HT-29 (cell line): ENCODE results near the gene UBQLN1. TPM values are rescaled to one million over a fixed set of nuclear protein-coding genes. Genes with fewer than 3 reads are reported as not detected.
A peak's percentile ranks its signal among the peaks of the same experiment; 100 is the strongest.

Source experiments
- DNase-seq: peaks from one replicate; pipeline ENCODE4 v3.0.0-alpha.2; 2015; ENCODE audit warnings: low spot score
- total RNA-seq: library from RNA; depleted of rRNA; stranded (reverse); fragments of >200 nt; shearing (Covaris generic); gene quantifications from 2 replicates; pipeline ENCODE4 v1.2.3, GENCODE V29; 2014

The UBQLN1 gene
- total RNA-seq, 1 experiment from 2014 or later = 82.4 TPM

GRCh38 chr9:83691492-83691891 is 16.3 kb downstream of the UBQLN1 start:
- no peak for DNase-seq

- no peak for DNase-seq
Measured at GRCh38 chr9:83688921-83689320, 18.8 kb downstream of the UBQLN1 start.

DNA sequence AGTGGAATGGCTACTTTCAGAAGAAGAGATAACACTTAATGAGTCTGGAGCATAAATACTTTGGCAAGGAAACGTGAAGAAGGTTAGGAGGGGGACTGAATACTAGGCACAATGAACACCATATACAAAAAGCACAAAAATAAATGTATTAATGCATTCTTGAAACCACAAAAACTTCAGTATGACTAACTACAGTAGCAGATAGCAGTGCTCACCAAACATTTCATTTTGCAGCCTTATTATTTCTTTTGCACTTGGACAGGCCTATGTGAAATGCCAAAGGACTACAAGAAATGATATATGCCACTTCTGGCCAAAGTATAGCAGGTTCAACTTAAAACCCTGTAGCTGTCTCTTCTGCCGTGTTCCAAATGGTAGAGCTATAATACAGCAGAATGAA is 26.3 kb downstream of the UBQLN1 start:
- no peak for DNase-seq

DNA sequence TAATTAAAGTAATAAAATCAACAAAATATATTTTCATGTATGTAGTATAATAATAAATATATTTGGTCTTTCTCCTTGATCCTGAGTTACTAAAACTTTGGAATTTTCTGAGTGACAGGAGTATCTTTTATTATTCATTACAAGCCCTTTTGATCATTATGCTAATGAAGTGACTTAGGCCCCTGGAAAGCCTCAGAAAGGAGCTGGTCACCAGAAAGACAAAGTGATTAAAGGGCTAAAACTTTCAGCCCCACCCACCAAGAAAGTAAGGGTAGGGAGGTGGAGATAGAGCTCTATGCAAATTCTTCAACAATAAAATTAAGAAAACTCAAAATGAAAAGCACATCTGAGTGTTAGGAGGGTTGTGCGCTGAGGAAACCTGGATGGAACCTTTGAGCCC is 27.5 kb downstream of the UBQLN1 start:
- no peak for DNase-seq

GRCh38 chr9:83677596-83677995 is 30.2 kb downstream of the UBQLN1 start:
- DNase-seq = no peak

DNA sequence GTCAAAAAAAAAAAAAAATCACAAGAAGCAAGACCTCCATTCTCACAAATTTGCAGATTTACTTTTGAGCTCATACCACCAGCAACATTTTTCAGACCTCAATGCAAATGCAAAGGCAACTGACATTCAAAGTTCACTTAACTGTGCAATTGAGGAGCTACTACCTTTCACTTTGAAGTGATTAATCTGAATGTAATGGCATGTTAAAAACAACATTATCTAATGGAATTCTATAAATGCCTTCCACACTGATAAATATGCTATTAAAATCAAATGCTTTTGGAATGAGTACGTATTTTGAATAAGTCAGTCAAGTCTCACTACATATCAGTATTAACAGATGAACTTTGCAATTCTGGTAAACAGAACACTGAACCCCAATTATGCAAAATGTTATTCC is 32.3 kb downstream of the UBQLN1 start:
- DNase-seq = no peak

- no peak for DNase-seq
Measured at GRCh38 chr9:83671451-83671850, 36.3 kb downstream of the UBQLN1 start.

- DNase-seq = no peak
Measured at GRCh38 chr9:83670381-83670780, 37.4 kb downstream of the UBQLN1 start.

DNA sequence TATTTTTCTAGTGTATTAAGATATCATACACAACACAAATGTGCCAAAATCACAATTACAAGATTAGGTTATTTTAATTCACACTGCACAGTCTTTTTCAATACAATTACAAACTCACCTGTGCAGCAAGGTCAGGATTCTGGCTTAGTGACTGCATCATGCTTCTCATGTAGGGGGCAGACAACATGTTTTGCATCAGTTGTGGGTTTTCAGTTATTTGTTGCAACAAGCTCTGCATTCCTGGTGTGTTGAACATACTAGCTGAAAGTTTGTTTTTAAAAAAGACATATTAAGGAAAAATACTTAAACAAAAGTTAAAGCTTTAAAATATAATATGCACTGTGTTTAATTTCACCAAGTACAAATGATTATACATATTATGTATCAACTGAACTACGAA is 38.7 kb downstream of the UBQLN1 start:
- DNase-seq = no peak

GRCh38 chr9:83665580-83666200 is 42.1 kb downstream of the UBQLN1 start:
- no peak for DNase-seq

DNA sequence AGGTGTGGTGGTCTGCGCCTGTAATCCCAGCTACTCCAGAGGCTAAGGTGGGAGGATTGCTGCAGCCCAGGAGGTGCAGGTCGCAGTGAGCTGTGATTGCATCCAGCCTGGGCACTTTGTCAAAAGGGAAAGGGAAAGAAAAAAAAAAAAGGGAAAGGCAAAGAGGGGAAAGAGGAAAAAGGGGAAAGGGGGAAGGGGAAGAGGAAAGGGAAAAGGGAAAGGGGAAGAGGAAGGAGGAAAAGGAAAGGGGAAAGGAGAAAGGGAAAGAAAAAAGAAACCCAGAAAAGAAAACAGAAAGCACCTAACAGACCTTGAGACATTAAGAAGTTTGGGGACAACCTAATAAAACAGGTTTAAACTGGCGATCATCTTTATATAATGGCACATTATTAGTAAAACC is 44.8 kb downstream of the UBQLN1 start:
- DNase-seq = no peak

- DNase-seq = no peak
Measured at GRCh38 chr9:83656952-83657351, 50.8 kb downstream of the UBQLN1 start.

DNA sequence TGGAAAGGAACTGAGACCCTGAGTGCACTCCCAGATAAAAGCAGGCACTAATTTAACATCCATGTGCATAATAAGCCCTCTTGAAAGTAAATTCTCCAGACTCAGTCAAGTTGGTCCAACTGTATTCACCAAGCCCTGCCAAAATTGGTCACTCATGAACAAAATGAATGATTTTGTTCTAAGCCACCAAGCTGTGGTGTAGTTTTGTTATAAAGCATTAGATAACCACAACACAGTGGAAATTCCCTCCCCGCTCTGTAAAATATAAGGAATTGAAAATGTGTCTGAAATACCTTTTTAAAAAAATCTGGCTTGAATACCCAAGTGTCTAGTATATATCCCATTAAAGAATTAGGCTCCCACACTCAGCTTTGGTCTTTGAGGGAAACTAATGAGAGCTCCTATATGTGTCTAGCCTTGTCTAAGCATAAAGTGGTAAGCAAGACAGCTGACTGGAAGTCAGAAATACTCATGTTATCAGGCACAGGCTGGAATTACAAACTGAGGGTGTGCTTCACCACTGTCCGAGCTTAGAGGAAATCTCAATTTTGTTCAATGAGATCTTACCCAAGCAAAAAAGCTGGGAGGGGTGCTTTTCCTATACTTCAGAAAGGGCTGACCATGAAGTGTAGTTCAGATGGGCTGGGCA is 51.6 kb downstream of the UBQLN1 start:
- no peak for DNase-seq

GRCh38 chr9:83655433-83655832 is 52.3 kb downstream of the UBQLN1 start:
- DNase-seq = no peak

GRCh38 chr9:83652433-83652832 is 55.3 kb downstream of the UBQLN1 start:
- no peak for DNase-seq

DNA sequence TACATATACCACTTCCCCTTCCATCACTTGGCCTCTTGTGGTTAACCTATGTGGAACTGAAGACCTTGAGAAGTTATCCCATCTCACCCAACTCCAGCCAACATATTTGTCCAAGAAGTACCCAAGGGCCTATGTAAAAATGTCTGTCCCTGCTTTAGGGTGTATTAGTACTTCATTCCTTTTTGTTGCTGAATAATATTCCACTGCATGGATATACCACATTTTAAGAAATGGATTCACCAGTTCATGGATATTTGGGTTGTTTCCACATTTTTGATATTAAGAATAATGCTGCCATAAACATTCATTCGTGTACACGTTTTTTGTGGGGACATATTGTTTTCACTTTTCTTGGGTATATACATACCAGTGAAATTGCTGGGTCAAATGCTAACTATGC is 56.2 kb downstream of the UBQLN1 start:
- no peak for DNase-seq

- DNase-seq = no peak
Measured at GRCh38 chr9:83649515-83649914, 58.2 kb downstream of the UBQLN1 start.

- DNase-seq = peak; percentile 62
Measured at GRCh38 chr9:83649080-83649479, 58.7 kb downstream of the UBQLN1 start.

- DNase-seq = no peak
Measured at GRCh38 chr9:83646500-83647239, 61.1 kb downstream of the UBQLN1 start.

DNA sequence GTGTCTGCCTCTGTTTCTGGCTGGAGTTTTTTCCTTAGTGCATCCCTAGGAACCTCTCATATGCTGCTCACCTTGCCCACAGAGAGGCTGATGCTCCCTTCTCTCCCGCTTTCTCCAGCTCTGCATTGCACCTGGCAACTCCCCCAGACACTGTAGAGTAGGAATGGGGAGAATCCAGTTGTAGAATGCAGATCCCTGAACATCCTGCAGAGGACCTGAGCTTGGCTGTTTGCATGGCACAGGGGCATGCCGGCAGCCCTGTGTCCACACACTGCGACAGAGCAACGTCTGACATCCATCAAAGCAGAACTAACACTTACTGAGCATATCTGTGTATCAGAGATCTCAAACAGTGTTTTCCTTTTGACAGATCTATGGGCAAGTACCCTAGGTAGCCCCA is 65.0 kb downstream of the UBQLN1 start:
- no peak for DNase-seq

GRCh38 chr9:83639266-83639665 is 68.5 kb downstream of the UBQLN1 start:
- no peak for DNase-seq

DNA sequence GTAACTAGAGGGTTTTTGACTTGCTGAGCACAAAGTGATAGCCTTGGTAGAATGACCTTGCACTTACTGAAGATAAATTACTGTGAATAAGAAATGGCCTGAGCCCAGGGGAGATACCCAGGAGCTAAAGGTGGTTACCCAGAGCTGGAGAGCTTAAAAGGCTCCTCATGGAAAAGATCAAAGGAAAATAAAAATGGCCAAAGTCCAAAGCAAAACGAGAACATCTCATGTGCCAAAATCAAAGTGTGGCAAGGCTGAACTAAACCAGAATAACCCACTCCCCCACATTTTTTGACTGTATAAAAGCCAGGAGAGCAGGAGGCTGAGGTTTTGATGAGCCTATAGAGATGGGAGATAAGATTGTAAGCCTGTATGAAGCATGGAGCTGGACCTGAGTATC is 70.4 kb downstream of the UBQLN1 start:
- DNase-seq = no peak

DNA sequence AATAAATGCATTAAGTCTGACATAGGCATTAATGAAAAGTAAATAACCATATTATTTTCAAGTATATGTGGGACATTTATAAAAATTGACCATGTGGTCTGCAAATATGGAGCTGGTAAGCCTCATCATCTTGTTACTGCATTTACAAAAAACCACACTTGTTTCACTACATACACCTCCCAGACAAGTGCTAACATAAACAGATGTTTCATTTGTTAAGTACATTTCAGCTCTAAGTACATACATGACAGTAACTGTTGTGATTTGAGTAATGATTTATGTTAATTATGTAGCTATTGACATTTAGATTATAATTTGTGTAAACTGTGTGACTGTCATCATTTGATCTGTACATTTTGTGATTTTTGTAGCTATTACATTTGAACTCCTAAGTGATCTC is 70.9 kb downstream of the UBQLN1 start:
- no peak for DNase-seq
